Smooth muscle cell (in vitro differentiated cells): Measurements from ENCODE around the gene DNAH11. TPM values are rescaled to one million over a fixed set of nuclear protein-coding genes. Genes with fewer than 3 reads are reported as not detected.

Experiments used
- DNase-seq: peaks from one replicate; lab custom pipeline; 2025; ENCODE audit not compliant: unreplicated experiment; lab: John Stamatoyannopoulos, UW
- H2AFZ ChIP-seq: fragments of 200-600 bp; sonication (generic); 2 replicates; pipeline ENCODE4 v1.6.0; 2016; ENCODE audit warnings: antibody characterized with exemption, low read depth, mild to moderate bottlenecking
- H3F3A ChIP-seq: fragments of 200-600 bp; sonication (generic); 2 replicates; pipeline ENCODE4 v1.6.0; 2017; ENCODE audit warnings: antibody characterized with exemption, low read depth
- H3K27ac ChIP-seq: fragments of 200-600 bp; sonication (generic); 2 replicates; pipeline ENCODE4 v1.5.1; 2016; ENCODE audit warnings: low read depth, mild to moderate bottlenecking
- H3K27me3 ChIP-seq: fragments of 200-600 bp; sonication (generic); 2 replicates; pipeline ENCODE4 v1.6.1; 2016; ENCODE audit warnings: low read depth, mild to moderate bottlenecking
- H3K36me3 ChIP-seq: fragments of 200-600 bp; sonication (generic); 2 replicates; pipeline ENCODE4 v1.5.1; 2016; ENCODE audit warnings: low read depth
- H3K4me1 ChIP-seq: fragments of 200-600 bp; sonication (generic); 2 replicates; pipeline ENCODE4 v1.5.1; 2016; ENCODE audit warnings: low read depth
- H3K4me2 ChIP-seq: fragments of 200-600 bp; sonication (generic); 2 replicates; pipeline ENCODE4 v1.6.0; 2016; ENCODE audit warnings: mild to moderate bottlenecking
- H3K4me3 ChIP-seq: fragments of 200-600 bp; sonication (generic); 2 replicates; pipeline ENCODE4 v1.5.1; 2016; ENCODE audit warnings: mild to moderate bottlenecking
- H3K79me2 ChIP-seq: fragments of 200-600 bp; sonication (generic); 2 replicates; pipeline ENCODE4 v1.6.0; 2016; ENCODE audit warnings: low read depth, mild to moderate bottlenecking
- H3K9ac ChIP-seq: fragments of 200-600 bp; sonication (generic); 2 replicates; pipeline ENCODE4 v1.6.0; 2016; ENCODE audit warnings: low read depth
- H3K9me3 ChIP-seq: fragments of 200-600 bp; sonication (generic); replicated peaks from 2 replicates; pipeline ENCODE4 v1.5.1; 2016; ENCODE audit warnings: low read depth
- H4K20me1 ChIP-seq: fragments of 200-600 bp; sonication (generic); 2 replicates; pipeline ENCODE4 v1.6.0; 2016; ENCODE audit warnings: low read depth
- WGBS: methylation state at CpG from one replicate; pipeline ENCODE4 v1.1.7; 2016; ENCODE audit warnings: low lambda C conversion rate; 5-methylcytosine and 5-hydroxymethylcytosine counted together
- polyA plus RNA-seq: library from polyadenylated mRNA; unstranded; fragments of >200 nt; fragmentation: Nextera tagmentation; extraction: Ambion mirVana; gene quantifications from 2 replicates; pipeline ENCODE4 v1.2.1, GENCODE V29; 2016
- total RNA-seq: library from RNA; depleted of rRNA; stranded (reverse); fragments of >200 nt; gene quantifications from 2 replicates; pipeline ENCODE4 v1.2.3, GENCODE V29; 2014
- TF ChIP-seq, protein P1 (sequence below): fragments of 200-600 bp; sonication (generic); IDR thresholded peaks from 2 replicates; pipeline ENCODE4 v1.5.1; 2017; ENCODE audit warnings: borderline replicate concordance, mild to moderate bottlenecking, antibody characterized with exemption; ENCODE audit not compliant: insufficient read depth, poor library complexity, severe bottlenecking

The DNAH11 gene
- total and polyA plus RNA-seq, 2 experiments from 2014 or later, result 0.22 to 0.63 TPM

DNA sequence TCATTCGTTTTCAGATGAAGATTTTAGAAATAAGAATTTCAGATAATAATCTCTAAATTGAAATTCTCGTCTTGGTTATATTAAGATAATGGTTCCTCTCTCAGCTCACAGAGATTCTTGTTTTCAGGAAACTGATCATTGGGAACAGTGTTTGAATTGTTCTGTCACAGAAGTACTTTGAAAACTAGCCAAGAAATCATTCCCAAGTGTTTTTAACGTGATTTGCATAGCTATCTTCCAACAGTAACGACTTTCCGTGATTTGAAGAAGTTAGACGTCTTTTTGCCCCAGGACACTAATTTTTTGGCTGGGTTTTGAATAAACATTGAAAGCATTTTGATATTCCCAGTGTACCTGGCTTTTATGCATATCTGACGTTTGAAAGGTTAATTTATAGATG is 286.9 kb downstream of the DNAH11 start:
- no peak for DNase-seq
- no peak overlapping the region for H3K27ac ChIP-seq
- TF ChIP-seq, protein P1, sequence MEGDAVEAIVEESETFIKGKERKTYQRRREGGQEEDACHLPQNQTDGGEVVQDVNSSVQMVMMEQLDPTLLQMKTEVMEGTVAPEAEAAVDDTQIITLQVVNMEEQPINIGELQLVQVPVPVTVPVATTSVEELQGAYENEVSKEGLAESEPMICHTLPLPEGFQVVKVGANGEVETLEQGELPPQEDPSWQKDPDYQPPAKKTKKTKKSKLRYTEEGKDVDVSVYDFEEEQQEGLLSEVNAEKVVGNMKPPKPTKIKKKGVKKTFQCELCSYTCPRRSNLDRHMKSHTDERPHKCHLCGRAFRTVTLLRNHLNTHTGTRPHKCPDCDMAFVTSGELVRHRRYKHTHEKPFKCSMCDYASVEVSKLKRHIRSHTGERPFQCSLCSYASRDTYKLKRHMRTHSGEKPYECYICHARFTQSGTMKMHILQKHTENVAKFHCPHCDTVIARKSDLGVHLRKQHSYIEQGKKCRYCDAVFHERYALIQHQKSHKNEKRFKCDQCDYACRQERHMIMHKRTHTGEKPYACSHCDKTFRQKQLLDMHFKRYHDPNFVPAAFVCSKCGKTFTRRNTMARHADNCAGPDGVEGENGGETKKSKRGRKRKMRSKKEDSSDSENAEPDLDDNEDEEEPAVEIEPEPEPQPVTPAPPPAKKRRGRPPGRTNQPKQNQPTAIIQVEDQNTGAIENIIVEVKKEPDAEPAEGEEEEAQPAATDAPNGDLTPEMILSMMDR, result no peak
- H2AFZ ChIP-seq, result no peak overlapping the region
- H3K79me2 ChIP-seq, result no peaks in the 10 kb centered on the region
- no peak overlapping the region for H3K4me3 ChIP-seq
- H3K4me2 ChIP-seq, result no peak overlapping the region
- H3K27me3 ChIP-seq, result peaks cover 14% of the 10 kb centered on the region
- H3K9ac ChIP-seq, result no peak overlapping the region
- no peaks in the 10 kb centered on the region for H3F3A ChIP-seq
- H3K9me3 ChIP-seq, result no peaks in the 10 kb centered on the region
- WGBS, result 87% methylated on average over 7 of the region's 7 CpGs
- no peaks in the 10 kb centered on the region for H4K20me1 ChIP-seq
- peaks cover 10% of the 10 kb centered on the region for H3K4me1 ChIP-seq
- no peaks in the 10 kb centered on the region for H3K36me3 ChIP-seq

DNA sequence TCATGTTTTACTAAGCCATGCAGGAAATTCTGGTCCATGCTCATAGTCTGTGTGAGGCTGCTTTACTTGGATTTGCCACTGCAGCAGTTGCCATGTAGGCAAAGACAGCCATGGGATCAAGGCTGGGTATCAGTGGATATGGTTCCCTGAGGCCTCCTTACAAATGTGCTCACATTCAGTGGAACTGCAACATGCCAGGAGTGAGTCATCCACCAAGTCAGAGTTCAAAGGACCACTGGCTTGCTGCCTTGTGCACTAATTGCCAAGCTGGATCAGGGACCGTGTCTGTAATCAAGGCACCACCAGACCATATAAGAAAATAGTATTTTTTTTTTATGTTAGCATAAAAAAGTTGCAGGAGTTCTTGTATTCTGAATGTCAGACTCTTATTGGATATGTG is 301.9 kb downstream of the DNAH11 start:
- no peak overlapping the region for H3K4me2 ChIP-seq
- H2AFZ ChIP-seq, result no peak overlapping the region
- H3K4me3 ChIP-seq, result no peak overlapping the region
- H3K9ac ChIP-seq, result no peak overlapping the region
- H4K20me1 ChIP-seq, result no peaks in the 10 kb centered on the region
- no peak overlapping the region for H3K27ac ChIP-seq
- no peak for DNase-seq
- WGBS, result 26% methylated on average over 1 of the region's 1 CpG
- TF ChIP-seq, protein P1, result no peak
- H3F3A ChIP-seq, result no peaks in the 10 kb centered on the region
- no peaks in the 10 kb centered on the region for H3K36me3 ChIP-seq
- no peaks in the 10 kb centered on the region for H3K79me2 ChIP-seq
- H3K9me3 ChIP-seq, result no peaks in the 10 kb centered on the region
- no peaks in the 10 kb centered on the region for H3K4me1 ChIP-seq
- H3K27me3 ChIP-seq, result no peaks in the 10 kb centered on the region

DNA sequence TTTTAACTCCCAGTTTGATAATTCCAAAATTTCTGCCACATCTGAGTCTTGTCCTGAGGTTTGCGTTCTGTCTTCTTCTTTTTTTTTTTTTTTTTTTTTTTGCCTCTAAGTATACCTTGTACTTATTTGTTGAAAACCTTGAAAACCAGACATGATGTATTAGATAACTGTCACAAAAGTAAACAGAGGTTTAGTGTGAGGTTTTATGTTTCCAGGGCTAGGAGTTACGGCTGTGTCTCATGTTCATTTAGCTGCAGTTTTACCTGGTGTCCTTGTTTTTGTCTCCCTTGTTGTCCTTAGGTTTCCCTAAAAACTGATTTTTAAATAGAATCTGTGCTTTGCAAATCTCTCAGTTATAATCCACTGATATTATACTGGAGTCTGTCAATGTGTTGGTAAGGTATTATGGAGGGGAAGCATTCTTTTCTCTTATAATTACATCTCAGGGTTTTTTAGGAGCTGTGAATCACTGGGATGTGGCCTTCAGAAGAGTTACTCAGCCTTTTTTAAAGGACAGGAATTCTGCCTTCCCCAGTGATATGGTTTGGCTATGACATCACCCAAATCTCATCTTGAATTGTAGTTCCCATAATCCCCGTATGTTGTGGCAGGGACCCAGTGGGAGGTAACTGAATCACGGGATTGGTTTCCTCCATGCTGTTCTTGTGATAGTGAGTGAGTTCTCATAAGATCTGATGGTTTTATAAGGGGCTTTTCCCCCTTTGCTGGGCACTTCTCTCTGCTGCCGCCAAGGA is 307.9 kb downstream of the DNAH11 start:
- H3K27ac ChIP-seq, result peak overlapping the region; percentile 80

More for the DNA sequence above, 307.9 kb downstream of the DNAH11 start:
- Histone ChIP-seq H3K79me2 (no peaks in the 10 kb centered on the region), H3K36me3 (no peaks in the 10 kb centered on the region), H3K27me3 (no peaks in the 10 kb centered on the region), H3K4me3 (no peak overlapping the region), H3K9ac (peak overlapping the region; percentile 28), H4K20me1 (no peaks in the 10 kb centered on the region), H3K4me2 (peak overlapping the region; percentile 49), H2AFZ (peak overlapping the region; percentile 93), H3F3A (no peaks in the 10 kb centered on the region), H3K4me1 (no peaks in the 10 kb centered on the region), H3K9me3 (no peaks in the 10 kb centered on the region)
- 50% methylated on average over 5 of the region's 5 CpGs for WGBS
- no peak for DNase-seq
- TF ChIP-seq, protein P1, result no peak
